Stimulated activated CD8-positive, alpha-beta memory T cell treated with anti-CD3 and anti-CD28 coated beads, Interleukin-4, amount 100 ng/mL, for 1 hour (primary cell): Measurements from ENCODE around the gene SPATC1L.
"Not testable (repeated sequence)": the region's sequence is repeated elsewhere in the genome, so short reads cannot be mapped to it uniquely, and the experiment has no call there.

ENCODE experiments used
- DNase-seq, 2 donors: peaks; one replicate each; pipeline ENCODE4 v3.0.0-alpha.2; 2020; ENCODE audit warnings: low read depth in 2 of 2, low spot score in 1 of 2

The SPATC1L gene

DNA sequence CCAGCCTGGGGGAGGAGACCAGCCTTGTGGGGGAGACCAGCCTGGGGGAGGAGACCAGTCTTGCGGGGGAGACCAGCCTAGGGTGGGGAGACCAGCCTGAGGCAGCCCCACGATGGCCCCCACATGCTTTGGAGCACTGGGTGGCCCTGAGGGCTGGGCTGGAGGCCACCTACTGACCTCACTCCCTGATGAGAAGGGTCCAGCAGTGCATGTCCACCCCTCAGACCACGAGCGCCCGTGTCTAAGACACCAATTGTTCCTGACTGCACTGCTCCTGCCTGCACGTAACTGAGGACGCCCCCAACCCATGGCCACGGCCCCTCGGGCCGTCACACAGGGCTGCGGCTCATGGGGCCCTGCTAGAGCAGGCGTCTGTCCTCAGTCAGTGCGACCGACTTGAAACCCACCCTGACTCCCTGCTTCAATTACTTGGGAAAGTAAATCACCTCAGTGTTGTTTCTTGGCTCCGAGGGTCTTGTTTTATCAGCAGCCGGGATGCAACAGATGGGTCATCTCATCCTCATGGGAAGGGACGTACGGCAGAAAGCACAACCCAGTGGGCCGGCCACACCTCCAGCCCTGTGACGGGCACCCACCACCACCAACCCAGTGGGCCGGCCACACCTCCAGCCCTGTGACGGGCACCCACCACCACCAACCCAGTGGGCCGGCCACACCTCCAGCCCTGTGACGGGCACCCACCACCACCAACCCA lies at the start of gene SPATC1L:
TSS of gene SPATC1L (minus strand) at position 550 of the 715 bp plus-strand sequence. CDS start 1,643 bp downstream, outside the sequence.
- peak in 1 of 2 donors; percentile 25 for DNase-seq

DNA sequence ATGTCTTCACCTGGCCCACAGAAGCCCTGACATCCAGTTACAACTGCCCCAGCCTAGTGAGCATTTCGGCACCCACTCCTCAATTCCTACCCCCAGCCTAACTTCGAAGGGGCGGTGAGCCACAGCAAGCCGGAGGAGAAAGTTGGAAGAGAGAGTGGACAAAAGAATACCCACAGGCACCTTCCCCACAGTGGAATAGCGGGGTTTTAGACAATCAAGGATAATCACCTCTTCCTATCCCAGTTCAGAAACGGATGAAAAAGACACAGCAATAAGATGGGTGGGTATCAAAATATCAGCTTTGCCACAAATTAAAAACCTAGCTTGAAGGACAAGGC lies 45.6 kb upstream of the SPATC1L start:
- no peak for DNase-seq

GRCh38 chr21:46229133-46229922 lies 45.1 kb upstream of the SPATC1L start:
- DNase-seq: no peak

GRCh38 chr21:46228345-46229051 lies 44.2 kb upstream of the SPATC1L start, which contains the start of gene LSS:
LSS (minus strand) TSS chr21:46228774; CDS start chr21:46228745, 29 bp downstream.
- peak; percentile 88 to 98 for DNase-seq

GRCh38 chr21:46227811-46228344 lies 43.6 kb upstream of the SPATC1L start:
- DNase-seq: no peak

DNA sequence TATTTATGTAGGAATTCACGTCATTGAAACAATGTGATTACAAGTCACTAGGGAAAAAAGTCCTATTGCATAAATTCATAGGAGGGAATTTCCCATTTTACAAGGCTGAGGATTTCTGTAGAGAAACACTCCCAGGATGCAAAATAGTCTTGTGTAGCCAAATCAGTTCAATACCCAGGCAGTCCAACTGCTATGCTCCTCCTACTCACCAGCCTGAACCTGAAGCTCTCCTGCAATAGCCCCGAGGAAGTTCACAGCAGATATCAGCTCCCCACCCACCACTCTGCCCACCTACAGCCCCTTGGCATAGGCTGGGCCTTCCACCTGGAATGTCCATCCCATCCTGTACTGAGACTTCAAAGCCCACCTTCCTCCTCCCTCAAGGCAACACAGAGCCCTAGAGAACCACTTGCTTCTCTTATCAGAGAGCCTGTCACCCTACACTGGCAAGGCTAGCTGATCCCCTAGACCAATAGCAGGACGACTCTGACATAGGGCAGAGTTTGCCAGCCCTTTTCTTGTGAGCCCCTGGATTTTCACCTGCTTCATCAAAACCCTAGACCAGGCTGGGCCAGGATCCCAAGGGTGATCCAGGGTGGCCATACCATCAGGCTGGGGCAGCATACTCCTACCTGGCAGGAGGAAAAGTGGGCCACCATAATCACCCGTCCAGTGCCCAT lies 42.8 kb upstream of the SPATC1L start:
- no peak for DNase-seq

GRCh38 chr21:46226146-46226545 lies 41.9 kb upstream of the SPATC1L start:
- DNase-seq: no peak

GRCh38 chr21:46223661-46224060 lies 39.4 kb upstream of the SPATC1L start:
- not testable (repeated sequence) for DNase-seq

- DNase-seq: no peak
These were observed 39.0 kb upstream of the SPATC1L start for GRCh38 chr21:46223217-46223616.

DNA sequence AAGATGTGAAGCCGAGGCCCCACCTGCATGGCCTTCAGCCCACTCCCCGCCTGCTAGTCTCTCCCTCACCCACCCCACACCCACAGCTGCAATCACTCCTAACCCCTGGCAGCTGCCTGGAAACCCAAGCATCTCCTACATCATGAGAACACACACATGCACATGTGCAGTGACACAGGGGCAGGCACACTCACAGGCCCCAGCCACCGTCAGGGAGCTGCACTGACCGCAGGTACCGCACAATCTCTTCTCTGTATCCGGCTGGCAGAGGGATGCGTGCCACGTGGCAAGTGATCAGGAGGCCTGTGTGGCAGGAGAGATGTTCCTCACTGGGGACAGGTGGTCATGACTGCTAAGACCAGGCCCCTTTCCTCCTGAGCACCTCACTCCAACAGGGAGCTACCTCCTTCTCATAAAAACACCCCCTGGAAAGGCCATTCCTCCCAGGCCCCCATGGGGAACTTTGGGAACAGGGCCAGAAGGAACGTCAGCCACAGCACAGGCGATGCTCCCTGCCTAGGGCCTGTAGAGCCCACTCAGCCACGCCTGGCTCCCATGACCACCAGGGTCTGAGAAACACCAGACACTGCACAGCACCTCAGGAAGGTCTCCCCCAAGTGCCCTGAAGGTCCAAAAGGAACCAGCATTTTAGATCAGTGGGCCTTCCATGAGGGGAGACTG lies 38.3 kb upstream of the SPATC1L start:
- DNase-seq: no peak

DNA sequence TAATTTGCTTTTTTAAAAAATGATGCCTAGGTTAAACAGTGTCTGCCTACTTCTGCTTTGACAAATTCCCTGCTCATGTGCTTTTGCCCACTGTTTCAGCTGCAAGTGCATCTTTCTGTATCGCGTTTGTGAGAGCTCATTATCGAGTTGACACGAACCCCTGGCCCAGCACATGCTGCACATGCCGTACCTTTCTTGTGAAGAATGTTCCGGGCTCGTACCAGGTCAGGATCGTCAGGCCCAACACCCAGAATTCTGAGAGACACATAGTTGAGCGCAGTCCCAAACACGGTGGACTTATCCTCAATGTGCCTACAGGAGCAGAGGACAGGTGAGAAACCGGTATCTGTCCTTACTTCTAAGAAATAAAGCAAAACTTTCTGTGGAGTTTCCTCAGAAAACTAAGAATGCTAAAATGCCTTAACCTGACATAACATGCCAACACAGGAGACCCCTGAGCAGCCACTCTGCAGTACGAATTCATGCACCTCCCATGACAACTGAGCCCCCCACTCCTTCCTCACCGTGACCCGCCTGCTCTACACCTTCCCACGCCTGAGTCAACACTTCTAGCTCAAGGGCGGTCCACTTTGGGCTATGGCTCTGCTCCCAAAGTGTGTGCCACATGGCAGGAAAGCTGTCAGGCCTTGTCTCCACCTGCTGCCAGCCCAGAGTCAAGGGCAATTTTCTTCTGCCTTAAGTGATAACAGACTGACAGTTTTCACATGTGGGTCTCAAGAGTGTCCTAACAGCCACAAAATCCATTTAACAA lies 37.6 kb upstream of the SPATC1L start:
- no peak for DNase-seq

- DNase-seq: no peak
These were observed 36.6 kb upstream of the SPATC1L start for GRCh38 chr21:46220847-46221246.

GRCh38 chr21:46220275-46220810 lies 36.1 kb upstream of the SPATC1L start:
- DNase-seq: no peak

- no peak for DNase-seq
These were observed 35.5 kb upstream of the SPATC1L start for GRCh38 chr21:46219591-46220239.

DNA sequence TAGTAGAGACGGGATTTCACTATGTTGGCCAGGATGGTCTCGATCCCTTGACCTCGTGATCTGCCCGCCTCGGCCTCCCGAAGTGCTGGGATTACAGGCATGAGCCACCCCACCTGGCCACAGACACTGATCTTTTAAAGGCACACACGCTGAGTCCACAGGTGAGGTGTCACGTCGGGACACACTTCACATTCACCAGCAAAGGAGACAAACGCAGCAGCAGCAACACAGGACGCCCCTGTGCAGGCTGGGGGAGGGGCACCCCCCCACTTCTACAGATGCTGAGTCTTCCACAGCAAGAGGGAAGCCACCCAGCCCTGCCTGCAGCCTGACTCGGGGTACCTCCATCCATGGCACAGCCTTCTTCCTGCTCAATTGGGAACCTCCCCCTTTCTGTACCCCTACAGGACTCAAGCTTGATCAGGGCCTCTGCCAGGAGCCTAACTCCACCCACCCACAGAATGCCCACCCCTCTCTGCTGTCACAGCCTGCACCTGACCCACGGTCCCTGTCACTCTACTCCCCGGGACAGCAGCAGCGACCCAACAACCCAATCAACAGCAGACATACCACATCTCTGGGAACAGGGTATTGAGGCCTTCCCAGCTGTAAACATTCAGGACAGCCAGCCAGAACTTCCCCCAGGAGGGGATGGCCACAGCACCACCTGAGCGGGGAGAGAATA lies 34.8 kb upstream of the SPATC1L start:
- no peak for DNase-seq

GRCh38 chr21:46217511-46218196 lies 33.4 kb upstream of the SPATC1L start:
- DNase-seq: no peak

- DNase-seq: no peak
These were observed 32.0 kb upstream of the SPATC1L start for GRCh38 chr21:46216132-46216747.
